ENCODE results near the gene SORBS1. TPM values are rescaled to one million over a fixed set of nuclear protein-coding genes. Genes with fewer than 3 reads are reported as not detected.

SORBS1 gene
- total RNA-seq: 100 to 1,000 TPM; 465 to 617 TPM
- long read RNA-seq, partial matches to known transcripts: 62 of 166 reads
- long read RNA-seq, other reads (novel, unspliced or antisense): 103 of 166 reads

GRCh38 chr10:95561177-95561863, at the start of gene SORBS1:
Gene SORBS1, minus strand, starts transcription at chr10:95561371. Its CDS starts 120,236 bp downstream, at chr10:95441135.
- intact Hi-C loops (cut with DNase I): loop anchor here in 1 of 2 donors (10.0 kb wide), 1 partner anchor 127 kb away; no protein-coding TSS in a partner anchor
- DNase-seq: peak; percentile 97
- peak; percentile 99 for ATAC-seq

DNA sequence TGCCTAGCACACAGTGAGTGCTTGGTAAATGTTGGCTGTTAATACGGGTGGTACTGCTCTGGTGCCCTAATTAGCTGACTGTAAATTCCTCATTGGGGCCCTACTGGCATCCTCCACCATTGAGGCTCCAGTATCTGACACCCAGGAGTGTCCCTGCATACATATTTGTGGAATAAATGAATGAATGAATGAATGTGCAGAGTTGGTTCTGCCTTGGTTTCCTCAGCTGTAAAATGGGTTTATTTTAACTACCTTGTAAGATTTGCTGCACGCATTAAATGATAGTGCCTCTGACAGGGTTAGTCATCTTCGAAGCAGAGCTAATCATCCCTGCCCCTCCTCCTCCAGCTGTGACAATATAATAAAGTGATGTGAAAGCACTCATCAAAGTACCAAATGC, 49.6 kb upstream of the SORBS1 start:
- no peak for DNase-seq
- ATAC-seq: no peak
- intact Hi-C loops (cut with DNase I): no loop called here

DNA sequence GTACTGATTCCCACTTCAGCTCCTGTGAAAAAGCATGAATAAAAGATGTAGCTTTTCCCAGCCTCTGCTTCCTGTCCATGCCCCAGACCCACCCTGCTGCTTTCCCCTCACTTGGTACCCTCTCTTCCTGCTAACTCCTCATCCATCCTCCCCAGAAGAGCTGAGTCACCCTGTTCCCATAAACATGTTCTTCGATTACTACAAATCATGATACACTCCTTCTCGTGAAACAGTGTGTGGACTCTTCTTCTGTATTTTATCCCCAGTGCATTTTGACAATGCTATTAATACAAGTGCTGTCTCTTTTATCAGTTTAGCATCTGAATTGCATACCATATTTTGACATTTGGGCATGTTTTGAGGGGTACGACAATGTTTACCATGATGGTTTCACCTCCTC, 45.8 kb upstream of the SORBS1 start:
- intact Hi-C loops (cut with DNase I): no loop called here
- no peak for DNase-seq

GRCh38 chr10:95605163-95605562, 44.0 kb upstream of the SORBS1 start:
- DNase-seq (peak; percentile 35), ATAC-seq (peak; percentile 55 to 86)
- intact Hi-C loops (cut with DNase I): no loop called here

More for the DNA sequence above, 45.8 kb upstream of the SORBS1 start:
- no peak for ATAC-seq

GRCh38 chr10:95604630-95605029, 43.5 kb upstream of the SORBS1 start:
- intact Hi-C loops (cut with DNase I): loop anchor here in 1 of 2 donors (5.0 kb wide), 1 partner anchor 227 kb away; no protein-coding TSS in a partner anchor
- ATAC-seq (peak in 1 of 2 donors; percentile 15), DNase-seq (no peak)

GRCh38 chr10:95602382-95602781, 41.2 kb upstream of the SORBS1 start:
- no peak for DNase-seq
- intact Hi-C loops (cut with DNase I): loop anchor here (2.0 to 5.0 kb wide), 2 partner anchors 225 to 228 kb away; no protein-coding TSS in a partner anchor
- ATAC-seq: no peak

GRCh38 chr10:95601116-95601719, 40.0 kb upstream of the SORBS1 start:
- intact Hi-C loops (cut with DNase I): loop anchor here (1.0 to 5.0 kb wide), 3 partner anchors 170 to 224 kb away; no protein-coding TSS in a partner anchor
- DNase-seq (peak; percentile 81), ATAC-seq (peak; percentile 88 to 92)

DNA sequence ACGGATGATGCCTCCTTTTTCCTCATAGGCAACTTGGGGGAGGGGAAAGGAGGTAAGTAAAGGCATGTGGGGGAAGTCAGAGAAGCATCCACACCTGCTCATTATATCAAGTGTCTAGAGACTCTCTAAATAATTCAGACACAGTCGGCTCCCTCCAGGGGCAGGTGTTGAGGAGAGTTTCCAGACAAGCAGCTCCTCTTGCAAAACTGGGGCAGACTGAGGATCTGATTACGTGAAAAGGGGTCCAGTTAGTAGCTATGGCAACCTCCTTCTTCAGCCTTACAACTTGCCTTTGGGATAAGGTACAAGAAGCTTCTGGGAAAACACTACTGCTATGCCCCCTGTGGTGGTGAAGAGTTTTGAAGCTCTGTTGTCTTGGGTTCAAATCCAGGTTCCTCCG, 39.0 kb upstream of the SORBS1 start:
- DNase-seq: no peak
- intact Hi-C loops (cut with DNase I): loop anchor here in 1 of 2 donors (2.0 to 5.0 kb wide), 2 partner anchors 169 to 223 kb away; no protein-coding TSS in a partner anchor
- ATAC-seq: no peak

GRCh38 chr10:95597788-95598187, 36.6 kb upstream of the SORBS1 start:
- DNase-seq (no peak), ATAC-seq (no peak)
- intact Hi-C loops (cut with DNase I): no loop called here

- DNase-seq (no peak), ATAC-seq (peak in 1 of 2 donors; percentile 25)
- intact Hi-C loops (cut with DNase I): no loop called here
These were observed 26.9 kb upstream of the SORBS1 start for GRCh38 chr10:95588025-95588424.

- ATAC-seq: no peak
- DNase-seq: no peak
- intact Hi-C loops (cut with DNase I): no loop called here
These were observed 18.8 kb upstream of the SORBS1 start for GRCh38 chr10:95579835-95580535.

DNA sequence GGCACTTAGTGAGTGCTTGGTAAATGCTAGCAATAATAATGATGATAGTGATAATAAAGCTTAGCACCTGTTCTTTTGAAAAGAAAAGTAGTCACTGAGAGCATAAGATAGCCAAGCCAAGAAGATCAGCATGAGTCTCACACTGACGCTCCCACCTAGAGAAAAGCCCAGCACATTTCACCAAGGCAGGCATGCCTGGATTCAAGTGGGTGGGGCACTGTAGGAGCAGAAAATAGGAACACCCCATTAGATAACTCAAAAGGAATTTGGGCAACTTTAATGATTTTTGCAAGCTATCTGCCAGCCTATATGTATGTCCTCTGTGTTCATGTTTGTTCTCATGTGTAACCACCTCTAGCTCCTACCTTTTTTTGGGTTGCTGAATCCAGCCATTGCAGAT, 18.1 kb upstream of the SORBS1 start:
- intact Hi-C loops (cut with DNase I): no loop called here
- no peak for DNase-seq
- no peak for ATAC-seq

GRCh38 chr10:95578619-95579018, 17.4 kb upstream of the SORBS1 start:
- ATAC-seq (no peak), DNase-seq (no peak)
- intact Hi-C loops (cut with DNase I): no loop called here

GRCh38 chr10:95574649-95575365, 13.6 kb upstream of the SORBS1 start:
- ATAC-seq: peak in 1 of 2 donors; percentile 39
- intact Hi-C loops (cut with DNase I): no loop called here
- no peak for DNase-seq

DNA sequence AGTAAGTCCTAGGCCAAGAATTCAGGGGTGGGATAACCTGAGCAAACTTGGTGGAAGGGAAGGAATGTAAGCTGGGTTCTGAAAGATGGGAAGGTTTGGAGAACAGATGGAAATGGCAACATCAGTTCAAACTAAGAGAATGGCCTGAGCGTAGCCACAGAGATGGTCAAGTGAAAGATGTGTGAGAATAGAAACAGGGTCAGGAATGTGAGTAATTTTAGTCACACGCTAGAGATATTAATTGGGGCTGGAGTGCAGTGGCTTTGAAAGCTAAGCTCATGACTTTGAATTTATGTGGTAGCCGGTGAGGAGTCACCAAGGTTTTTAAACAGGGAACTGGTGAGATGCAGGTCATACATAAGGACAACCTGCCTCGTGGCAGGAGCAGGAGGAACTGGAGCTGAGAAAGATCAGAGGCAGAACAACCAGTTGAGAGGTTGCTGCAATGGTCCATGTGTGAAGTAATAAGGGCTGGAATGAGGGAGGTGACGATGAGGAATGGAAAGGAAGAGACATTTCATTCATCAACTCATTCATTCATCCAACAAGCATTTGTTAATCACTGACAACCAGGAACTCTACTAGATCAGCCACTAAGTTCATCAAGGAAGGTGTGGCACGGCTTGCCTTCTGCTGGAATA, 12.9 kb upstream of the SORBS1 start:
- peak in 1 of 2 donors; percentile 54 for ATAC-seq
- intact Hi-C loops (cut with DNase I): no loop called here
- DNase-seq: no peak

DNA sequence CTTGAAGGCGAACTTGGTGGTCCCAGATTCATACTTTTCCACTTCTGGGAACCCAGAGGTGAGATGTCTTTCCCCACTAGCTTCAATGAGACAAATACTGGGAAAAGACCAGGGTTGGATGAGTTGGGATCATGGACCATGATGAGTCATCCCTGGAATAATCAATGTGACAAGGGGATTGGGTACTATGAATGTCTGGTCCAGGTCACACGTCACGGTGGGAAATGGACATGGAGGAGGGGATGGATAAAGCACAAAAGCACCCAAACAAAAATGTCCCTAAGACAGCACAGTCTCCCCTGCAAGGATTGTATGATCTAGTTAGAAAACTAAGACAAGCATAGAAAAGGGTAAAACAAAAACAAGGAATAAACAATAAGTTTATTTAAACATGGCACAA, 12.4 kb upstream of the SORBS1 start:
- intact Hi-C loops (cut with DNase I): no loop called here
- ATAC-seq: no peak
- DNase-seq: no peak

- intact Hi-C loops (cut with DNase I): no loop called here
- DNase-seq (no peak), ATAC-seq (no peak)
These were observed 11.1 kb upstream of the SORBS1 start for GRCh38 chr10:95572131-95572820.

DNA sequence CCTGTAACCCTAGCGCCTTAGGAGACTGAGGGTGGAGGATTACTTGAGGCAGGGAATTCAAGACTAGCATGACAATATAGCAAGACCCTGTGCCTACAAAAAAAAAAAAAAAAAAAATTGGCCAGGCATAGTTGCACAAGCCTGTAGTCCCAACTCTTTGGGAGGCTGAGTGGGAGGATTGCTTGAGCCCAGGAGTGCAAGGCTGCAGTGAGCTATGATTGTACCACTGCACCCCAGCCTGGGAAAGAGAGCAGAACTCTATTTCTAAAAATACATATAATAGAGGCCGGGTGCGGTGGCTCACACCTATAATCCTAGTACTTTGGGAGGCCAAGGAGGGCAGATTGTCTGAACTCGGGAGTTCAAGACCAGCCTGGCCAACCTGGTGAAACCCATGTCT, 10.2 kb upstream of the SORBS1 start:
- no peak for DNase-seq
- no peak for ATAC-seq
- intact Hi-C loops (cut with DNase I): no loop called here

All from left cardiac atrium (tissue), 4 donors.